D341Med (cell line): ENCODE measurements around the gene UBALD2.
"Not testable (repeated sequence)": the region's sequence is repeated elsewhere in the genome, so short reads cannot be mapped to it uniquely, and the experiment has no call there.

Experiments
- DNase-seq: peaks from one replicate; pipeline ENCODE4 v3.0.0; 2012; ENCODE audit warnings: low spot score

Gene UBALD2

GRCh38 chr17:76266244-76266938 lies 1.2 kb downstream of the UBALD2 start:
- DNase-seq: peak; percentile 44

- no peak for DNase-seq
Observed at GRCh38 chr17:76267051-76267576, 2.0 kb downstream of the UBALD2 start.

DNA sequence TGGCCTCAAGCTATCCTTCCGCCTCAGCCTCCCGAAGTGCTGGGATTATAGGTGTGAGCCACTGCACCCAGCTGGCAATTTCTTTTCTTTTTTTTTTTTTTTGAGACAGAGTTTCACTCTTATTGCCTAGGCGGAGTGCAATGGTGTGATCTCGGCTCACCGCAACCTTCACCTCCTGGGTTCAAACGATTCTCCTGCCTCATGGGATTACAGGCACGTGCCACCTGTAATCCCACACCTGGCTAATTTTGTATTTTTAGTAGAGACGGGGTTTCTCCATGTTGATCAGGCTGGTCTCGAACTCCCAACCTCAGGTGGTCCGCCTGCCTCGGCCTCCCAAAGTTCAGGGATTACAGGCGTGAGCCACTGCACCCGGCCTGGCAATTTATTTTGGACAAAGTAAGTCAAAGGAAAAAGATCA lies 2.4 kb downstream of the UBALD2 start:
- not testable (repeated sequence) for DNase-seq

DNA sequence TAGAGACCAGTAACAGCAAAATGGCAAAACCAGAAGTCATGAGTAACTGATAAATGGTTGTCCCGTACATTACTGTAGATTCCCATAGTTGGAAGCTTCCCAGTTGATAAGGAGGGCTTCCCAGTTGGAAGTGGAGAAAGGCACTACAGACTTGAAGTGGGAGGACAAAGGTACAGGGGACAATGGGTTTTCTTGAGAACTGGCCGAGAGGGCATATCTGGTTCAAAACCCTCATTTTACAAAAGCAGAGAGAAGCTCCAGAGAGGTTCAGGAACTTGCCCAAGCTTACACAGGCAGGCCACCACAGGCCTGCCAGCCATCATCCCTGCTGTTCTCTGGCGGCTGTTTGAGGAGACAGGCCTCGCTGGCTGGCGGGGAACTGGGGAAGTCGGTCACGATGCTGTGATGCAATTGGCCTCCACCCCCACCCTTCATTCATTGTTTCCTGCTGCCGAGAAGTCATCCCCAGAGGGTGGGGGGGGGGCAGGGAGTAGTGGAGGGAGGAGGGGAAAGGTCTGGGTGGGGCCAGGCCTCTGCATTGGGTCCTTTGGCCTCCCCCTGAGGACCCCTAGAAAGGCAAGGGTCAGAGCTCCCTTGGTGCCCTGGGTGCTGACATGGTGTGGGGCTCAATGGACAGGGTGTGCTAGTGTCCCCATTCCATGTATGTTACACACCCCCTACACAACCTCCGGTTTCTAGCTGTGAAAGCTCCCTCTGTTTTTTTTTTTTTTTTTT lies 3.0 kb downstream of the UBALD2 start:
- no peak for DNase-seq

DNA sequence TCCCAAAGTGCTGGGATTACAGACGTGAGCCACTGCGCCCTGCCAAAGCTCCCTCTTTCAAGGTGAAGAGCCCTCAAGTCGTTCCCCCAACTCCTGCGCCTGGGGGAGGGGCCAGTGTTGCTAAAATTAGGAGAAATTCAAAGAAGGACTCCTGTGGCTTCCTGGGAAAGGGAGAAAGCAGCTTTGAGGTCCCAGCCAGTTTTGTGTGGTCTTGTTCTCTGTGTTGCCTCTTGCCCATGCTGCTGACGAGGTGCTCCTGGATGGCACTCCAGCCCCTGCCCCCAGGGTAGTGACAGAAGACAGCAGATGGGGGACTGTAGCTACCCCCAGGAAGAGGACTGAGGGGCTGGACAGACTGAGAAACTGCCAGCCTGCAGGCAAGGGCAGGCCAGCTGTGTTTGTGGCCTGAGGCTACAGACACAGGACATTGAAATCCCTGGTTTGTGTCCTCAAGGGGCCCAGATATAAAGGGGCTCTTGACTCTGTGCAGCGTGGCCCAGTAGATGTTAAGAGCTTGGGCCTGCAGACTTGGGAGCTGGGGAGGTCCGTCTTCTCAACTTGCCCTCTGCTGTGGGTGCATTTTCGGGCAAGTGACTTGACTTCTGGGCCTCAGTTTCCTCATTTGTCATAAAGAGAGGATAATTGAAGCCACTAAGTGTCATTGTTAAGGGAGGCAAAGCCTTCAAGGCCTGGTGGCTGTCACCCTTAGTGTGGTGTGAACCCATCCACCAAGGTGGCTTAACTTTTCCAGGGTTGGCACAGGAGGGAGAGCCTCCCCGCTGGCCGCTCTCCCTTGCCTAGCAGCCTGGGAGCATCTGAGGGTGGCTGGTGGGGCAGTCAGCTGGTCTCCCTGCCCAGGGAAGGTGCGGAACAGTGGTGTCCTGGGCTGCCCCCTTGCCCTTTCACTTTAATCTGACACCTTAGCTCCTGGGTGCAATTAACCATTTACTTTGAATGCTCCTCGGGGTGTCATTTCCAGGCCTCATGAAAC lies 4.1 kb downstream of the UBALD2 start:
- DNase-seq: no peak

DNA sequence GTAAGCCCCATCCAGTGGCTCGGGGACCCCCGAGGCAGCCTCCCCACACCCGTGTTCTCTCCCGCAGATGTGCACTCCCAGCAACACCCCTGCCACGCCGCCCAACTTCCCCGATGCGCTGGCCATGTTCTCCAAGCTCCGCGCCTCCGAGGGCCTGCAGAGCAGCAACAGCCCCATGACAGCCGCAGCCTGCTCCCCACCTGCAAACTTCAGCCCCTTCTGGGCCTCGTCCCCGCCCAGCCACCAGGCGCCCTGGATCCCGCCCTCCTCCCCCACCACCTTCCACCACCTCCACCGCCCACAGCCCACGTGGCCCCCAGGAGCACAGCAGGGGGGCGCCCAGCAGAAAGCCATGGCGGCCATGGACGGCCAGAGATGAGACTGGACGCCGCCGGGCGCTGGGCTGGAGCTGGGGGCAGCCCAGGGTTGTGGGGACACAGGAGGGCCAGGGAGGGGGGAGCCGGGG lies 5.0 kb downstream of the UBALD2 start:
- DNase-seq: peak; percentile 43

DNA sequence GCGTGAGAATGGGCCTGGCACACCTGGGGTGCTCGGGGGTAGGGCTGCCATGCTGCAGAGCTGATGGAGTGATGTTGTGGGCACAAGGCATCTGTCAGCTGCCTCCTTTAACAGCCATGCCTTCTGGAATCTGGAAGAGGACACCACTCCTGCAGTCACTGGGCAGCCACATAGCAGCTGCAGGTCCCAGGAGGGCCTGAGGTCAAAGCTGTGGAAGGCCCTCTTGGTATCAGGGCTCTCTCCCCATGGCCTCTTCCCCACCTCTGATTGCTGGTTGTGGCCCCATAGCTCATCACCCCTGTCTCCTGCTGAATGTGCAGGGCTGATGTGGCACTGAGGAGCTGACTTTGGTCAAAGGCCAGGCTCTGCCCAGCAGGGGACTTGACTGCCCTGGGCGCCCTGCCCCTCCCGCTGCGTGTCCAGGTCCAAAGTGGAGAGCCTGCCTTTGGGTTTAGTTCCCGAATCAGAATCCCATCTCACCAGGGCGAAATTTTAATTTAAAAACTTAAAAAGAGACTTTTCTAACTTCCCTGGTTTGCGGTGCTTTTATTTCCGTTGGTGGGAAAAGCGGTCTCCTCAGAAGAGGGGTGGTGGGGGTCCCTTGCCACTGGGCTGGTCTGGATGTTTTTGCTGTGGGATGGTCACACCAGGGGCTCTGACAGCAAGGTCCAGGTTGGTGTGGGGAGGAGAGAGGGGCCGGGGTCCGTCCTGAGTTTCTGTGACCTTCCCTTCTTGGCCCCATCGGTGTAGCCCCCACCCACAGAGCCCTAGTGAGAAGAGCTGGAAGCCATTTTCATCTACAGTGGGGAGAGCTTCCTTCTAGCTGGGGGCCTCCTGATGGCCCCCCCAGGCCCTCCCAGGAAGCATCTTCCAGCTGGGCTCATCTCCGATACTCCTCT lies 5.9 kb downstream of the UBALD2 start:
- peak; percentile 34 for DNase-seq

DNA sequence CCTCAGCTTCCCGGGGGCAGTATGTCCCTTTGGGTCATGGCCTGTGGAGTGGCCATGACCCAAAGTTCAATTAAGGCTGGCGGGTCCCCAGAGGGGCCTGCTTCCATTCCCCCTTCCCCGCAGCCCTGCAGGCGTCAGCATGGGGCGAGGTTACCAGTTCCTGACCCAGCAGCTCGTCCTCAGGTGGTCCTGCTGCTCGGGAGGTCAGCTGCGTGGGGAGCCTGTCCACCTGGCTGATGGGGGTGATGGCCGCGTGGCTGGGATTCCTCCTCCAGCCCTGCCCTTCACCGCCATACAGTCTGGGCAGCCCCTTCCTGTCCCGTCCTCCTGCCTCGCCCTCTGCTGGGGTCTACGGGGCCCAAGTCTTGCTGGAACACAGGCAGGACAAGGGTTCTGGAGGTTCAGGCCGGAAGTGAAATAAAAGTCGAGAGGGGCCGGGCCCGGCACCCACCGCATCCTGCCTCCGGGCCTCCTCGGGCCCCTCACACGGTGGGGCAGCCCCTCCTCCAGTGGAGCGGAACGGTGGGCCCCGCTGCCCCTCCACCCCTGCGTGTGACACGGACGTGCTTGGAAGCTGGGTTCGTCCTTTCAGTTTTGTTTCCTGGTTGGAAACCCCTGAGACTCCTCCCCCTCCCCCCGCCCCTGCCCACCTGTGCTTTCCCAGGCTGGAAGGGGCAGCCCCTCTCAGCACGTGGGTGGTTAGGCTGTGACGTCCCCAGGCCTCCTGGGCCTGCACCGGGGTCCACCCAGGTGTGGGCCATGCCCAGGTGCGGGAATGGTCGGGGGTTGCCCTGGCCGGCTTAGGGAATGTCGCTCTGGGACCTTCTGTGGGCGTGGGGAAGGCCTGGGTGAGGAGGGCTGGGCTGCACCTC lies 6.8 kb downstream of the UBALD2 start:
- DNase-seq: peak; percentile 51

DNA sequence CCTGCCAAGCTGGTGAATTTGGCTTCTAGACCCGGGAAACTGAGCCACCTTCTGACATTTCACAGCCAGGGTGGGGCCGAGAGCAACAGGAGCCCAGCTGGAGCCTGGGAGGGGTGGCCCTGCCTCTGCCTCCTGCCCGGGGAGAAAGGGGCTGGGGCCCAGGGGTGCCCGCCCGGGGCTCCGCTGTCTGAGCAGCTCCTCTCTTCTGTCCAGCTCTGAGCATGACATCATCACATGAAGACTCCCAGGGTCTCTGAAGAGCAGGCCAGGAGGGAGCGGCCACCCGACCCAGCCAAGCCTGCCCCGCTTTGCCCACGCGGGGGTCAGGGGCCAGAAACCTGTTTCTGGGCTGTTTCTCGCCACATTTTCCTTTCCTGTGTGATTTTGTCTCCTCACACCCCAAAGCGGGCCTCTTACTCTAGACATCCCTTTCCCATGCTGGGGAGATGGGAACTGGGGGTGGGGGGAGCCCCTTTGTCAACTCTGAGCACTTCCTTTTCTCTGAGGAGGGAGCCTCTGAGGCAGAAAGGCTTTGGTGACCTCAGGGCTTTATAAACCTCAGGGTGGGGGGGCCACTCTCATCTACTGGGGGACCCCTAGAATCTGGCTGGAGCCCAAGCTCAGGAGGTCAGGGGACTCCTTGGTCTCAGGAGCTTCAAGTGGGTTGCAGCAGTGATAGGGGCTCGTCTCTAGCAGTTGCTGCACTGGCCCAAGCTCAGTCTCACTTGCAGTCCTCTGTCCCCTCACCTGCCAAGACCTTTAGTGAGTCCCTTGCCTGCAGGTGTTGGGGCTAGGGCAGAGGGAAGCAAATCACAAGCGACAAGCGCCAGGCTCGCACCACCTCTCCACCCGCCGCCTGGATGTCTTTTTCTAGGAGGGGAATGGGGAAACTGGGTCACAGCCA lies 7.6 kb downstream of the UBALD2 start:
- peak; percentile 55 for DNase-seq

GRCh38 chr17:76273445-76274111 lies 8.4 kb downstream of the UBALD2 start:
- DNase-seq: peak; percentile 54

DNA sequence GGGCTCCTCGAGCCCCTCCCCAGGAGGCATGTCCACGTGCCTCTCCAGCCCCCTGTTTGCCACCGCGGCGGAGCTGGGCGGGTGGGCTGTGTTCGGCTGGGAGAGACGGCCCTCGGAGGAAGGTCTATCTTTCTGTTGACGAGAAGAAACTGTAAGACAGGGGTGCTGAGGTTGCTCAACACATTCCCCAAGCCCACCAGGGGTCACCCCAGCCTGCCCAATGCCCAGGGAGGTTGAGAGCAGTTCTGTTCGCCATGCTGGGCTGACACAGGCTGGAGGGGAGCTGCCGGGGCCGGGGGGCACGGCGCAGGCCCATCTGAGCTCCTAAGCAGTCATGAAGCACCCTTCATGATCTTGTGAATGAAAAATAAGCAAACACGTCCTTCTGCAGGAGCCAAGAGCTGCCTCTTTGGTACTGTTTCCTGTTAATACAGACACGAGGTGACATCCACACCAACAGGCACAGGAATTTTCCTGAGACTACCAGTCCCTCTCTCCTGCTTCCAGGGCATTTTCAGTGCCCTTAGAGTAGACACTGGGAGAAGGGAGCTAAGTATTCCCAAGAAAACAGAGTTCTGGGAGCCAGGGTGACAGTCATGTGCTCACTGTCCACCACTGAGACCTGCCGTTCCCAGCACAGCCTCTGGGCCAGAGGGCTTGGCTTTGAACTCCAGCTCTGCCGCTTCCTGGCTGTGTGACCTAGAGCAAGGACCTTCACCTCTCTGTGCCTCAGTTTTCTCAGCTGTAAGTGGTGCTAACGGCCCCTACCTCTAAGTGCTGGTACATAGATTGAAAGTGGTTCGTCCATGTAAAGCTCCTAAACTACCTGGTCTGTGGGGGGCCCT lies 9.2 kb downstream of the UBALD2 start:
- DNase-seq: no peak

- no peak for DNase-seq
Observed at GRCh38 chr17:76275382-76276068, 10.4 kb downstream of the UBALD2 start.

- no peak for DNase-seq
Observed at GRCh38 chr17:76276069-76276431, 10.9 kb downstream of the UBALD2 start.

DNA sequence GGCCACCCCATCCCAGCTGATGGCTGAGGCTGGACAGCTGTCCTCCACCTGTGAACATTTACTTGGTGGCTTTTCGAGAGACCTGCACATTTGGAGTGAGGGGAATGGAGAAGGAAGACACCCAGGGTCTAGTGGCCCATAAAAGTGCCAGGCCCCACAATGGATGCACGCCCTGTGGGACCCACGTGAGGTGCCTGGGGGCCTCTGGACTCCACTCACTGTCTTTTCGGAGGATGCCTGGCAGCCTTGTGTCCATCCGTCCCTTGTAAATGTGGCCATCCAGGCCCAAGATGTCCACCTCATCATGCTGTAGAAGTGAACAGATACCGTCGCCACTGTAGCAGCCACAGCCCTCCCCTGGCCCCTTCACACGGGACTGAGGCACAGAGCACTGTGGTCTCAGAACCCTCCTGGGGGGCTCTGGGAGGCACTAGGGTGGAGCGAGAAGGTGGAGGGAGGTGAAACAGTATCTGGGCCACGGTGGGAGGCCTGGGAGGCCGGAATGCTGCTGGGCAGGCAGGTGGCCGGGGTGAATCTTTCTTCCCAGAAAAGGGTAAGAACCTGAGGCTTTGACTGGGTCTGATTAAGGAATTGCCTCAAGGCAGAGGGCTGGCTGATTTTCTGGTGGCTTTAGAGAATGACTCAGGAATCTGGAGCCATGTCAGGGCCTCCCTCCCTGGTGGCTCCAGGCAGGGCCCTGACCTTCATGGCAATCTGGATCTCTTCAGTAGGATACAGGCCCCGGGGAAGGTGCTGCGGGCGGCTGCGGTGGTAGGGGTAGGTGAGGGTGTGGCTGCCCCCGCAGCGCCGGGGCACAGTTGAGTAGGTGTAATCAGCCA lies 11.5 kb downstream of the UBALD2 start:
- peak; percentile 42 for DNase-seq

DNA sequence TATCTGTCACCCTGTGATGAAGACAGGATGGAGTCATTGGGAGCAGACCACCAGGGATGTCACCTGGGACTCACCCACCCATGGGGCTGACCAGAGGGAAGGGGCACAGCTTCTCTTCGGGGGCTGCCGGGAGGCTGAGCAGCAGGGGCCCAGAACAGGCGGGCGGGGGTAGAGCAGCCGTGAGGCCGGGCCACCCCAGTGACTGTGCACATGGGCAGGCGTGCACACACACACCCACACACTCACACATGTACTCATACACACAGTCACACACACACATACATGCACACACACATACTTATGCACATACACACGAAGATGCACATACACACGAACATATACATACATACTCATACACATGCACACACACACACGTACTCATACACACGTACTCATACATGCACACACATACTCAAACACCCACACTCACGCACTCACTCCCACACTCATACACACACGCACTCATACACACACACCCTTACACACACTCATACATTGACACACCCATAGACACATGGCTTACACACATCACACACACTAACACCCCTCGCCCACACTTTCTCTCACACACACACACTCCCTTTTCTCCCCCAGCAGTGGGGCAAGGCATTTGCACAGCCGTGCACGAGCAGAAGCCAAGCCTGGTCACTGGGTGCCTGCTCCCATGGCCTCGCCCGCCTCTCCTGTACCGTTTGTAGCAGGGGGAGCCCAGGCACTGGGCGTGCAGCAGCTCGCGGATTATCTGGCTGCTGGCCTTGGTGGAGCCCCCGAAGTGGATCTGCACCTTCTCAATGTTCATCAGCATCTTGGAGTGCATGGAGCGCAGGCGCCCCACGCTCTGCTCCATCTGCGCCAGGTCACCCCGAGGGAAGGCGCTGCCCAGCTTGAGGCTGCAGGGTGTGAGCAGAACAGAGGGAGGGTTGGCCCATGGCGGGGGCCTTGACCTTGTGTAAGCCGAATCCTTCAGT lies 12.4 kb downstream of the UBALD2 start:
- DNase-seq: peak; percentile 41
